ENCODE results near the gene USP3. TPM values are rescaled to one million over a fixed set of nuclear protein-coding genes. Genes with fewer than 3 reads are reported as not detected.

The USP3 gene
- total and polyA plus RNA-seq, 9 of the 15 experiments (the other 6 are each of a cell fraction or from before 2014, with no cell fraction given): 17.3 to 54.3 (median 34.8) TPM

GRCh38 chr15:63634154-63634553 is 129.8 kb downstream of the USP3 start (continued):
- TF ChIP-seq TSHZ1 (CRISPR knock-in tag; IDR thresholded peaks at IDR 0.05) (no peak), PHB2 (IDR thresholded peaks at IDR 0.05; ENCODE audit: low read depth) (no peak), MTF1 (CRISPR knock-in tag; IDR thresholded peaks at IDR 0.05; ENCODE audit: borderline replicate concordance) (no peak), IRF9 (tag; IDR thresholded peaks at IDR 0.05) (no peak), NR2C1 (IDR thresholded peaks at IDR 0.05) (no peak), NR2C1 (tag; IDR thresholded peaks at IDR 0.05) (no peak)

GRCh38 chr15:63636518-63637061 is 132.2 kb downstream of the USP3 start:
- no peak overlapping the region for H3K9ac ChIP-seq (ENCODE audit: insufficient read depth in 1 of 2, low read depth in 2 of 2, low read length in 2 of 2)
- peaks cover 94% of the 10 kb centered on the region for H3K36me3 ChIP-seq (ENCODE audit: control insufficient read depth, insufficient read depth, low read length)
- ChIA-PET CTCF (ENCODE audit: low intra/inter-chr PET ratio) (no interaction called here), POLR2A (no interaction called here)
- no TSS peak for BruUV-seq (replicated peaks)
- DNase-seq (ENCODE audit: extremely low read depth in 1 of 4, low spot score in 3 of 4) (no peak), FAIRE-seq (no peak), ATAC-seq (no peak)
- H3K4me1 ChIP-seq (replicated peaks in 1 of 2; ENCODE audit: control insufficient read depth in 2 of 2, insufficient read depth in 2 of 2, low read length in 2 of 2): no peaks in the 10 kb centered on the region
- H3K4me3 ChIP-seq: no peak overlapping the region
- no peaks in the 10 kb centered on the region for H3K27me3 ChIP-seq (ENCODE audit: control insufficient read depth in 2 of 2, insufficient read depth in 2 of 2, low read length in 2 of 2)
- no peaks in the 10 kb centered on the region for H3K9me1 ChIP-seq (ENCODE audit: control insufficient read depth, insufficient read depth, low read length)
- intact Hi-C loops (cut with micrococcal nuclease) (no loop called here), in situ Hi-C loops (cut with MboI) (no loop called here)
- H3K4me2 ChIP-seq (ENCODE audit: insufficient read depth, low read length): no peak overlapping the region
- 93% methylated on average over 9 of the region's 9 CpGs for WGBS (ENCODE audit: insufficient coverage, low coverage, missing lambda C conversion rate)
- H2AFZ ChIP-seq (ENCODE audit: low read depth, low read length): no peak overlapping the region
- H3K79me2 ChIP-seq (ENCODE audit: control insufficient read depth, insufficient read depth, low read length): no peaks in the 10 kb centered on the region
- H4K20me1 ChIP-seq (replicated peaks; ENCODE audit: control insufficient read depth, insufficient read depth, low read length): no peaks in the 10 kb centered on the region
- no peaks in the 10 kb centered on the region for H3K9me3 ChIP-seq (replicated peaks; ENCODE audit: control insufficient read depth, insufficient read depth, low read depth, low read length)
- H3K27ac ChIP-seq (ENCODE audit: extremely low read depth, low read depth, low read length): no peak overlapping the region
- TF ChIP-seq NCOA6 (IDR thresholded peaks at IDR 0.05) (no peak), HDGF (IDR thresholded peaks at IDR 0.05) (no peak), TGIF2 (CRISPR knock-in tag; IDR thresholded peaks at IDR 0.05) (no peak), CEBPZ (IDR thresholded peaks at IDR 0.05; ENCODE audit: borderline replicate concordance, low read depth, low read length) (no peak), MEF2D (tag; conservative IDR thresholded peaks at IDR 0.05; ENCODE audit: low read depth) (no peak), RBFOX2 (IDR thresholded peaks at IDR 0.05; ENCODE audit: low read depth, low read length) (no peak), GTF2A2 (tag; IDR thresholded peaks at IDR 0.05) (no peak), MEF2A (IDR thresholded peaks at IDR 0.05; ENCODE audit: control insufficient read depth, low read depth, low read length) (no peak), CGGBP1 (CRISPR knock-in tag; IDR thresholded peaks at IDR 0.05) (no peak)

Measured in K562 (cell line).